HepG2 (cell line): Measurements from ENCODE around the gene CCT4. TPM values are rescaled to one million over a fixed set of nuclear protein-coding genes. Genes with fewer than 3 reads are reported as not detected.
A peak's percentile ranks its signal among the peaks of the same experiment; 100 is the strongest.

ENCODE experiments used
- GABPA ChIP-seq, 2 experiments: IDR thresholded peaks; 2 replicates each; pipeline ENCODE4 v1.6.1; 2011 to 2016; ENCODE audit warnings: low read depth in 2 of 2, low read length in 1 of 2, missing biosample characterization in 1 of 2, missing genetic modification characterization in 1 of 2
- GLI4 ChIP-seq: sonication (generic); formaldehyde crosslinking; IDR thresholded peaks from 2 replicates; pipeline ENCODE4 v1.5.1; 2020; ENCODE audit warnings: missing genetic modification reagents, mild to moderate bottlenecking, moderate library complexity, borderline replicate concordance
- KMT2A ChIP-seq: sonication (generic); formaldehyde crosslinking; IDR thresholded peaks from 2 replicates; pipeline ENCODE4 v1.4.0; 2020; ENCODE audit warnings: missing genetic modification reagents
- SRSF1 ChIP-seq: fragments of 200-400 bp; formaldehyde crosslinking; optimal IDR thresholded peaks from 2 replicates; pipeline ENCODE3; 2017; ENCODE audit warnings: mild to moderate bottlenecking, low read depth, low read length, moderate library complexity
- SRSF4 ChIP-seq: fragments of 200-400 bp; formaldehyde crosslinking; IDR thresholded peaks from one replicate; pipeline ENCODE4 v1.6.1; 2018; ENCODE audit warnings: mild to moderate bottlenecking, low read depth, low read length, moderate library complexity; ENCODE audit not compliant: poor library complexity, severe bottlenecking
- TRAFD1 ChIP-seq: sonication (generic); formaldehyde crosslinking; IDR thresholded peaks from 2 replicates; pipeline ENCODE4 v1.5.1; 2020; ENCODE audit warnings: missing genetic modification reagents, mild to moderate bottlenecking, borderline replicate concordance
- ZBTB10 ChIP-seq: sonication (generic); formaldehyde crosslinking; IDR thresholded peaks from 2 replicates; pipeline ENCODE4 v1.4.0; 2020; ENCODE audit warnings: missing genetic modification reagents, borderline replicate concordance
- ZFP1 ChIP-seq: IDR thresholded peaks from 2 replicates; pipeline ENCODE4 v1.6.1; 2016
- polyA plus RNA-seq, 8 experiments: library from polyadenylated mRNA; depleted of rRNA in 3 of 8; stranded (reverse) in 7 of 8; unstranded in 1 of 8; fragments of >200 nt; fragmentation: Illumina TruSeq in 4 of 8; extraction: Trizol in 4 of 8; gene quantifications; 2 replicates each; pipeline versions ENCODE4 v1.2.1 to v1.2.3, GENCODE V29; 2011 to 2016; ENCODE audit warnings: low read depth in 4 of 8, missing spikeins in 1 of 8, mixed read lengths in 1 of 8; ENCODE audit not compliant: insufficient read depth in 1 of 8
- total RNA-seq, 5 experiments: library from RNA; depleted of rRNA; stranded (reverse); fragments of >200 nt; fragmentation: Illumina TruSeq; extraction: Trizol; gene quantifications; 2 replicates each; pipeline ENCODE4 v1.2.3, GENCODE V29; 2016; ENCODE audit warnings: low read depth in 1 of 5
- TF ChIP-seq, protein P1 (sequence below): sonication (generic); formaldehyde crosslinking; IDR thresholded peaks from 2 replicates; pipeline ENCODE4 v1.8.1; 2022; ENCODE audit warnings: mild to moderate bottlenecking, missing genetic modification reagents
- TF ChIP-seq, protein P2 (sequence below): sonication (generic); formaldehyde crosslinking; conservative IDR thresholded peaks from 2 replicates; pipeline ENCODE4 v1.4.0; 2020; ENCODE audit warnings: missing genetic modification reagents
- TF ChIP-seq, protein P3 (sequence below): sonication (generic); formaldehyde crosslinking; IDR thresholded peaks from 2 replicates; pipeline ENCODE4 v1.5.1; 2020; ENCODE audit warnings: mild to moderate bottlenecking, missing genetic modification reagents
- TF ChIP-seq, protein P4 (sequence below): sonication (generic); formaldehyde crosslinking; IDR thresholded peaks from 2 replicates; pipeline ENCODE4 v1.5.0; 2020; ENCODE audit warnings: mild to moderate bottlenecking, missing genetic modification reagents

Gene CCT4
- total and polyA plus RNA-seq, 2 of the 13 experiments (the other 11 are each of a cell fraction or from before 2014, with no cell fraction given): 138 to 340 TPM

- no peak for TF ChIP-seq GABPA (IDR thresholded peaks at IDR 0.05; ENCODE audit: low read depth, low read length)
- peak; percentile 19; the same call in 1 of the 2 replicates for TF ChIP-seq GABPA (CRISPR knock-in tag; IDR thresholded peaks at IDR 0.05; ENCODE audit: low read depth)
- TF ChIP-seq, protein P1, sequence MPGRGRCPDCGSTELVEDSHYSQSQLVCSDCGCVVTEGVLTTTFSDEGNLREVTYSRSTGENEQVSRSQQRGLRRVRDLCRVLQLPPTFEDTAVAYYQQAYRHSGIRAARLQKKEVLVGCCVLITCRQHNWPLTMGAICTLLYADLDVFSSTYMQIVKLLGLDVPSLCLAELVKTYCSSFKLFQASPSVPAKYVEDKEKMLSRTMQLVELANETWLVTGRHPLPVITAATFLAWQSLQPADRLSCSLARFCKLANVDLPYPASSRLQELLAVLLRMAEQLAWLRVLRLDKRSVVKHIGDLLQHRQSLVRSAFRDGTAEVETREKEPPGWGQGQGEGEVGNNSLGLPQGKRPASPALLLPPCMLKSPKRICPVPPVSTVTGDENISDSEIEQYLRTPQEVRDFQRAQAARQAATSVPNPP (CRISPR knock-in tag): peak; percentile 90
- no peak for TF ChIP-seq SRSF4
- TF ChIP-seq, protein P2, sequence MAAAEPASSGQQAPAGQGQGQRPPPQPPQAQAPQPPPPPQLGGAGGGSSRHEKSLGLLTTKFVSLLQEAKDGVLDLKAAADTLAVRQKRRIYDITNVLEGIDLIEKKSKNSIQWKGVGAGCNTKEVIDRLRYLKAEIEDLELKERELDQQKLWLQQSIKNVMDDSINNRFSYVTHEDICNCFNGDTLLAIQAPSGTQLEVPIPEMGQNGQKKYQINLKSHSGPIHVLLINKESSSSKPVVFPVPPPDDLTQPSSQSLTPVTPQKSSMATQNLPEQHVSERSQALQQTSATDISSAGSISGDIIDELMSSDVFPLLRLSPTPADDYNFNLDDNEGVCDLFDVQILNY: peak; percentile 32; the same call in 1 of the 2 replicates
- TF ChIP-seq, protein P3, sequence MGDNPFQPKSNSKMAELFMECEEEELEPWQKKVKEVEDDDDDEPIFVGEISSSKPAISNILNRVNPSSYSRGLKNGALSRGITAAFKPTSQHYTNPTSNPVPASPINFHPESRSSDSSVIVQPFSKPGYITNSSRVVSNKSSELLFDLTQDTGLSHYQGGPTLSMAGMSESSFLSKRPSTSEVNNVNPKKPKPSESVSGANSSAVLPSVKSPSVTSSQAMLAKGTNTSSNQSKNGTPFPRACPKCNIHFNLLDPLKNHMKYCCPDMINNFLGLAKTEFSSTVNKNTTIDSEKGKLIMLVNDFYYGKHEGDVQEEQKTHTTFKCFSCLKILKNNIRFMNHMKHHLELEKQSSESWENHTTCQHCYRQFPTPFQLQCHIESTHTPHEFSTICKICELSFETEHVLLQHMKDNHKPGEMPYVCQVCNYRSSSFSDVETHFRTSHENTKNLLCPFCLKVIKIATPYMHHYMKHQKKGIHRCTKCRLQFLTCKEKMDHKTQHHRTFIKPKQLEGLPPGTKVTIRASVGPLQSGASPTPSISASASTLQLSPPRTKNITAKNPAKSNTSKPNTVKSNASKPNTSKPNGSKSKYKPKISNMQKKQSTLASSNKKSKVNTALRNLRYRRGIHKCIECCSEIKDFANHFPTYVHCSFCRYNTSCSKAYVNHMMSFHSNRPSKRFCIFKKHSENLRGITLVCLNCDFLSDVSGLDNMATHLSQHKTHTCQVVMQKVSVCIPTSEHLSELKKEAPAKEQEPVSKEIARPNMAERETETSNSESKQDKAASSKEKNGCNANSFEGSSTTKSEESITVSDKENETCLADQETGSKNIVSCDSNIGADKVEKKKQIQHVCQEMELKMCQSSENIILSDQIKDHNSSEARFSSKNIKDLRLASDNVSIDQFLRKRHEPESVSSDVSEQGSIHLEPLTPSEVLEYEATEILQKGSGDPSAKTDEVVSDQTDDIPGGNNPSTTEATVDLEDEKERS (CRISPR knock-in tag): peak; percentile 49; the same call in 1 of the 2 replicates
- TF ChIP-seq, protein P4, sequence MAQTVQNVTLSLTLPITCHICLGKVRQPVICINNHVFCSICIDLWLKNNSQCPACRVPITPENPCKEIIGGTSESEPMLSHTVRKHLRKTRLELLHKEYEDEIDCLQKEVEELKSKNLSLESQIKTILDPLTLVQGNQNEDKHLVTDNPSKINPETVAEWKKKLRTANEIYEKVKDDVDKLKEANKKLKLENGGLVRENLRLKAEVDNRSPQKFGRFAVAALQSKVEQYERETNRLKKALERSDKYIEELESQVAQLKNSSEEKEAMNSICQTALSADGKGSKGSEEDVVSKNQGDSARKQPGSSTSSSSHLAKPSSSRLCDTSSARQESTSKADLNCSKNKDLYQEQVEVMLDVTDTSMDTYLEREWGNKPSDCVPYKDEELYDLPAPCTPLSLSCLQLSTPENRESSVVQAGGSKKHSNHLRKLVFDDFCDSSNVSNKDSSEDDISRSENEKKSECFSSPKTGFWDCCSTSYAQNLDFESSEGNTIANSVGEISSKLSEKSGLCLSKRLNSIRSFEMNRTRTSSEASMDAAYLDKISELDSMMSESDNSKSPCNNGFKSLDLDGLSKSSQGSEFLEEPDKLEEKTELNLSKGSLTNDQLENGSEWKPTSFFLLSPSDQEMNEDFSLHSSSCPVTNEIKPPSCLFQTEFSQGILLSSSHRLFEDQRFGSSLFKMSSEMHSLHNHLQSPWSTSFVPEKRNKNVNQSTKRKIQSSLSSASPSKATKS (CRISPR knock-in tag): no peak
- peak; percentile 95 for TF ChIP-seq KMT2A (CRISPR knock-in tag)
- peak; percentile 70; the same call in 1 of the 2 replicates for TF ChIP-seq ZFP1 (CRISPR knock-in tag)
- TF ChIP-seq ZBTB10 (CRISPR knock-in tag): no peak
- peak; percentile 90; the same call in 1 of the 2 replicates for TF ChIP-seq GLI4
- peak; percentile 32; the same call in 1 of the 2 replicates for TF ChIP-seq TRAFD1 (CRISPR knock-in tag)
- TF ChIP-seq SRSF1: no peak
Measured at GRCh38 chr2:61905372-61906185, 17.1 kb upstream of the CCT4 start, which contains the start of gene COMMD1 (continued).
